HFFc6 (cell line): Measurements from ENCODE around the gene GLO1. TPM values are rescaled to one million over a fixed set of nuclear protein-coding genes. Genes with fewer than 3 reads are reported as not detected.

Experiments used
- DNase-seq: peaks from one replicate; pipeline ENCODE4 v3.0.0-alpha.2; 2018
- H3K27ac Mint-ChIP-seq: 2 replicates; pipeline ENCODE4 v1.8.0; 2020; ENCODE audit warnings: mild to moderate bottlenecking, mixed read lengths
- H3K27me3 Mint-ChIP-seq: 2 replicates; pipeline ENCODE4 v1.8.0; 2021; ENCODE audit warnings: mild to moderate bottlenecking, moderate library complexity, mixed read lengths; ENCODE audit not compliant: insufficient read depth
- H3K36me3 Mint-ChIP-seq: 2 replicates; pipeline ENCODE4 v1.8.0; 2021; ENCODE audit warnings: low read depth, mixed read lengths
- H3K4me1 Mint-ChIP-seq: 2 replicates; pipeline ENCODE4 v1.8.0; 2020; ENCODE audit warnings: low read depth, mixed read lengths
- H3K4me3 Mint-ChIP-seq: 2 replicates; pipeline ENCODE4 v1.8.0; 2020; ENCODE audit warnings: mild to moderate bottlenecking, moderate library complexity, mixed read lengths
- H3K9me3 Mint-ChIP-seq: 2 replicates; pipeline ENCODE4 v1.8.0; 2020; ENCODE audit warnings: mild to moderate bottlenecking, mixed read lengths
- CTCF ChIP-seq: fragments of 200-600 bp; sonication (generic); IDR thresholded peaks from 2 replicates; pipeline ENCODE4 v1.5.0; 2021; ENCODE audit warnings: antibody characterized with exemption, mild to moderate bottlenecking
- total RNA-seq, 6 experiments: library from RNA; stranded (reverse); fragmentation: NEBNext Ultra II Directional; extraction: Animal tissue kit (Norgen Biotek cat#: 25700); gene quantifications; 2 replicates in 1 of 6; 3 replicates in 5 of 6; pipeline ENCODE4 v1.2.3, GENCODE V29; 2021

The GLO1 gene
- total RNA-seq, 6 experiments from 2014 or later = 89.2 to 113 (median 99.2) TPM

DNA sequence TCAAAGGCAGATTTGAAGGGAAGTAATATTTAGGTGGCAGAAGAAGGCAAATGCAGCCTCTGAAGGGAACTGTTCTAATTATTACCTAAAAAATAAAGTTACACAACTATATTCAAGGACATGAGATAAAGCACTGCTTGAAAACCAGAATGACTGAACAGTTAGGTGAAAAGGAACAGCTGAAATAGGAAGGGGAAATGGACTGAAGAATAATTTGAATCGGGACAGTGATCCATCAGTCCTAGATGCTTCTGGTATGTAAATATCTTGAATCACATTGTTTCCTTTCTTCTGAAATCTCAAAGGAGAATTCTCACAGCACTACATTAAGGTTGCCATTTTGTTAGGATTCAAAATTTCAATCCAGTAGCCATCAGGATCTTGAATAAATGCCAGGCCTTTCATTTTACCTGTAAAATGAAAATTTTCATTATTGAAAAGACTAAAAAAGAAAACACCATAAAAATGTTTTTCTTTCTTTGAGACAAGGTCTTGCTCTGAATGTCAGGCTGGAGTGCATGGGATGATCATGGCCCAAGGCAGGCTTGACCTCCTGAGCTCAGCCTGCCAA is 25.9 kb downstream of the GLO1 start:
- no peaks in the 10 kb centered on the region for H3K4me1 Mint-ChIP-seq
- no peak overlapping the region for H3K27ac Mint-ChIP-seq
- DNase-seq = no peak
- no peak for TF ChIP-seq CTCF
- H3K36me3 Mint-ChIP-seq = peaks cover 13% of the 10 kb centered on the region; the same call in 1 of the 2 replicates
- no peaks in the 10 kb centered on the region for H3K9me3 Mint-ChIP-seq
- H3K27me3 Mint-ChIP-seq = no peaks in the 10 kb centered on the region; the same call in 1 of the 2 replicates
- H3K4me3 Mint-ChIP-seq = no peak overlapping the region

DNA sequence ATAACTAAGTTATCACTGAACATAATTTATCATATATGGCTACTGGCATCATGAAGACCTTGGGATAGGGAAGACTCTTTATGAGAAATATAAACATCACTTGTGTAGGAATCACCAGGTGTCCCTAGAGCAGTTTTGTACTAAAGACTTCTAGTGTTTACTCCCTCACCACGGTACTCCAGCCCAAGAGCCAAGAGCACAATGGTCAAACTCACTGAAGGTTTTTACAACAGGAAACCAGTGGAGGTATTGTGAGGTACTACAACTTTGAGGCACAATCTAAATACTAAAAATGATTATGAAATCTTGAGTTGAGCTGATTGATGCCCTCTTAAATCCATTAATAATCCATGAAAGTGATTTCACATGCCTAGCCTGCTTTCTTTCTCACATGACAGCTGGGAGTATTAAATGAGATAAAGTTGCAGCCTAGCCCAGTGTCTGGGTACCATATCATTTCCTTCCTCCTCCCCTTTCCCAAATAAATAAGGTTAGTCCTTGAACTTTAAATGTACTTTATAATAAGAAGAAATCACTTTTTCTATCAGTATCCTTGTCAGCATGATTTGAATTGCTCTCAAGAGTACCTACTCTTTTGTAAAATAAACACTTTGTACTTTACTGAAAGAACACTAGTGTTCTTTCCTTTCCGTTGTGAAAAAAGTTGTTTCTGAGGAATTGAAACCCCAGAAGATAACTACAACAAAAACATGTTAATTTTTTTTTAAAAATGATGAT is 26.5 kb downstream of the GLO1 start:
- H3K9me3 Mint-ChIP-seq = no peaks in the 10 kb centered on the region
- TF ChIP-seq CTCF = no peak
- peaks cover 7% of the 10 kb centered on the region; the same call in 1 of the 2 replicates for H3K36me3 Mint-ChIP-seq
- H3K4me1 Mint-ChIP-seq = no peaks in the 10 kb centered on the region
- H3K27ac Mint-ChIP-seq = no peak overlapping the region
- no peak for DNase-seq
- no peaks in the 10 kb centered on the region; the same call in 1 of the 2 replicates for H3K27me3 Mint-ChIP-seq
- no peak overlapping the region for H3K4me3 Mint-ChIP-seq

DNA sequence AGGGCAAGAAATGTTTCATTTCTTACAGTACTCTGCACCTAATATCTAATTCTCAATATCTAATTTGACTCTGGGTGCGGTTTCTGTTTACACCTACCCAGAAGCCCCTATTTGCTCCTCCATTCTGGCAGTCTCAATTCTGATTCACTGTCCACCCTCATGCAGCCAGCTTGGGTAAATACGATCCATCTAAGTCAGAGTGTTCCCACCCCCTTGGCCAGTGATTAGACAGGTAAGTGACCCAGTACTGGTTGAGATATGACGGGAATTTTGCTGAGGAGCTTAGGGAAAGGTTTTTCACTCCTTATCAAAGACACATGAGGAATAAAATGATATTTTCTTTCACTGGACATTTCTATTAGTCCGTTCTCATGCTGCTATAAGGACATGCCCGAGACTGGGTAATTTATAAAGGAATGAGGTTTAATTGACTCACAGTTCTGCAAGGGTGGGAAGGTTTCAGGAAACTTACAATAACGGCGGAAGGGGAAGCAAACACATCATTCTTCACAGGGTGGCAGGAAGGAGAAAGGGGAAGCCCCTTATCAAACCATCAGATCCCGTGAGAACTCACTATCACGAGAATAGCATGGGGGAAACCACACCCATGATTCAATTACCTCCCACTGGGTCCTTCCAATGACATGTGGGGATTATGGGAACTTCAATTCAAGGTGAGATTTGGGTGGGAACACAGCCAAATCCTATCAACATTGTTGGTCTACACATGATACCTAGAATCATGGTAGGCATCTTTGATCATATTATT is 29.4 kb downstream of the GLO1 start:
- Mint-ChIP-seq H3K27me3 (no peaks in the 10 kb centered on the region; the same call in 1 of the 2 replicates), H3K36me3 (peaks cover 7% of the 10 kb centered on the region; the same call in 1 of the 2 replicates), H3K9me3 (no peaks in the 10 kb centered on the region), H3K27ac (no peak overlapping the region), H3K4me1 (no peaks in the 10 kb centered on the region), H3K4me3 (no peak overlapping the region)
- no peak for TF ChIP-seq CTCF
- DNase-seq = no peak

DNA sequence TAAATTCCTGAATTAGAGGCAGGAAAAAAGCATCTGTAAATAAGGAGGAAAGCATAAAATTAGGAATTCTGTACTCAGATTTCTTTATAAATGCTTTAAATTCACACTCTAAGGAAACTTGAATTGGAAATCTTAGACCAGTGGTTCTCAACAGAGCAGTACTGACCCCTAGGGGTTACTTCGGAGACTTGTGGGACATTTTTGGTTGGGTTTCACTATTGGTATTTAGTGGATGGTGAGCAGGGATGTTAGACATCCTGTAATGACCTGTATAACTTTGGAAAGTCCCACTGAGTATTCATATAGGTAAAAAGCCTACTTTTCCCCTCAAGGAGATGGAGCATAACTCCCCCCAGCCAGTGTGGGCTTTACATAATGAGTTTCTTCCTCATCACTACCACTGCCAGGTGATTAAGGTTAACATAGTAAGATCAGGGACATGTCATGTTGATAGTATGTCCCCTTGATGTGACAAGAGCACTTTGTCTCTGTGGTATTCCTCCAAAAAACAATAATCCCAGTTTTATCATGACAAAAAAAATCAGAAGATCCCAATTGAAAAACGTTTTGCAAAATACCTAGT is 31.0 kb downstream of the GLO1 start:
- Mint-ChIP-seq H3K4me3 (no peak overlapping the region), H3K4me1 (no peaks in the 10 kb centered on the region), H3K9me3 (no peaks in the 10 kb centered on the region), H3K27me3 (peaks cover 2% of the 10 kb centered on the region; the same call in 1 of the 2 replicates), H3K36me3 (peaks cover 5% of the 10 kb centered on the region; the same call in 1 of the 2 replicates), H3K27ac (no peak overlapping the region)
- peak; percentile 55 for DNase-seq
- peak; percentile 86 for TF ChIP-seq CTCF

DNA sequence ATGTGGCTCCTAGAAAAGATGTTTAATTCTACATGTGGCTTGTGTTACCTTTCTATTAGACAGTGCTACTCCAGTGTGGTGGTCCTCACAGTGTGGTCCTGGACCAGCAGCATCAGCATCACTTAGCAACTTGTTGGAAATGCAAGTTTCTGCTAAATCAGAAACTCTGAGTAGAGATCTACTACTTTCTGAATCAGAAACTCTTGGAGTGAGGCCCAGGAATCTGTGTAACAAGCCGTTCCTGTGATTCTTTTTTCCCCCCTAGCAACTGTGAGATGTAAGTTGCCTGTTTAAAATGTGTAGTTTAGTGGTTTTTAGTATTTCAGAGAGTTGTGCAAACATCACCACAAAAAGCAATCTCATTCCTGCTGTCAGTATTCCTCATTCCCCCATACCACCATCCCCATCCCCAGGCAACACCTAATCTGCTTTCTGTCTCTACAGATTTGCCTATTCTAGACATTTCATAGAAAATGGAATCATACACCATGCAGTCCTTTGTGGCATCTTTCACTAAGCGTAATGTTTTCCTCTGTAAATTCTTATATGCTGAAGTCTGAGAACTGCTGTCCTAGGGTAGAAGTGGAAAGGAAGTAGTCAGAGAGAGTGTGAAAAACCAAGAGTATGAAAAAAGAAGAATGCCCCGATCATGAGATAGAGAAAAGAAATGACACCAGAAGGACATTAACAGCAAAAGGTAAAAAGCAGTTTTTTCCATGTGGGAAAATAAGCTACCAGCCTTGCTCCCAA is 44.4 kb downstream of the GLO1 start:
- no peak for DNase-seq
- TF ChIP-seq CTCF = no peak
- Mint-ChIP-seq H3K27me3 (peaks cover 2% of the 10 kb centered on the region; the same call in 1 of the 2 replicates), H3K27ac (no peak overlapping the region), H3K4me3 (no peak overlapping the region), H3K9me3 (no peaks in the 10 kb centered on the region), H3K4me1 (no peaks in the 10 kb centered on the region), H3K36me3 (no peaks in the 10 kb centered on the region)
